DMS153 treated with DMSO at 0.1 percent for 48 hours (cell line): ENCODE measurements around the gene STK35.

Experiments
- DNase-seq: peaks from one replicate; lab custom pipeline; 2025; ENCODE audit not compliant: unreplicated experiment; lab: John Stamatoyannopoulos, UW

STK35 gene

DNA sequence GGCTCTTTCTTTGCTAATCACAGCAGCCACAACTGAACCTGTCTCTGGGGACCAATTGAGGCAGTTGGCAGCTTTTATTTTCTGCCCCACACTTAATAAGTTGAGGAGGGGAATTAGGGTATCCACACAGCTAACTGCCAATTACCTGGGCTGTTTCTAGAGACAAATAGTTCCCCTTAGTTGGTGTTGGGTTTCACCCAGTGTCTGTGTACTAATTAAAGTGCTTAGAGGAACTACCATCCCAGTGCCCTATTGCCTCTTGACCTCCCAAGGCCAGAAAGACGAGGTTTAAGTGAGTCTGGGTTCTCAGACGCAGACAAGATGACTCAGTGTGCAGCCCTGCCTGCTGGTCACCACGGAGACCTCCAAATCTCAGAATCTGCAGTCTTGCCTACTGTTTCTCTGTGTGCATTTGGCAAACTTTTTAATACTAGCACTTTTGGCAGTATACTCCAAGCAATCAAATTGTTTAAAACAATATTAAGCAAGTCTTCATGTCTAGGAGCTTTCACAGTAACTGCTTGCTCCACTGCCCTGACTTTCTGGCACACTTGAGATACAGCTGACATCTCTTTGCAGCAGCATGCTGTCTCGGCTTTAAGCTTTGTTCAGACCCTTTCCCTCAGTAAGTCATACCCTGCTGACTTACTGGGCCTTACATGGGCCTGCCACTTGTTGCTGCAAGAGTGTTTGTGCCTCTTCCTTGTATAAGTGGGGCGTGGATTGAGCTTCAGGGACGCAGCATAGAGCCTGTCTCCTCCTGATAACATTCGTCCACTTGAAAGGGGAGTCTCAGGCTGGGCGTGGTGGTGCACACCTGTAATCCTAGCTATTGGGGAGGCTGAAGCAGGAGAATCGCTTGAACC lies 31.9 kb downstream of the STK35 start:
- DNase-seq, result no peak

DNA sequence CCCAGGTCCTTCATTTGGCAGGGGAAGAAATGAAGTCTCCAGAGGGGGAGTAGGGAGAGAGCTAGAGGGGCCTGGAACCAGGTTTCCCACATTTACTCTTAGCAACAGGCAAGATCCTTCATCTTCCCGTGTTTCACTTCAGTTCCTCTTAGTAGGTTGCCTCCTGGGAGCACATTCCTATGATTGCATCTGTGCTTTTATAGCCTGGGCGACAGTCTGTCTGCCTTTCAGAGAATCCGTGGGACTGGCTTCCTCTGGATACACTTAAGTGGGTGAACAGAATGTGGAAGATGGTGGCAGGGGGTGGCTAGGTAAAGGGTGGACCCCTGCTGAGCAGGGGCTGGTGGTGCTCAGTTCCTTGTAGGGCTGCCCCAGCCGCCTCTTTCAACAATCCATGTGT lies 33.4 kb downstream of the STK35 start:
- no peak for DNase-seq

DNA sequence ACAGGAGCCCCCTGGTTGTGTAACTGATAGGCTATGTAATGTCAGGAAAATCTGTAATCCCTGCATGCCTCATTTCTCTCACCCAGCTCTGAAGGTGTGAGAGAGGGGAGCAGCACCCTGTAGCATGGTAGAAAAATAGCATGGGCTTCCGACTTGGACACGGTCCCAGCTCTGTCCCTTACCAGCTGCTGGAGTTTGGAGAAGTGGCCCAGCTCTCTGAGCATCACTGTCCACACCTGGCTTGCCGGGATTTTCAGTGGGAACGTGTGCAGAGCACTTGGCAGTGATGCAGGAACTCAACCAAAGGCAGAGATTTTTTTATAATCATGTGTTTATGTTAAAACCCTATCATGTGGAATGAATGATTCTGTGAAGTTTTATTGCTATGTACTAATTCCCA lies 34.6 kb downstream of the STK35 start:
- DNase-seq, result no peak

GRCh38 chr20:2137552-2138201 lies 36.0 kb downstream of the STK35 start:
- DNase-seq, result no peak

DNA sequence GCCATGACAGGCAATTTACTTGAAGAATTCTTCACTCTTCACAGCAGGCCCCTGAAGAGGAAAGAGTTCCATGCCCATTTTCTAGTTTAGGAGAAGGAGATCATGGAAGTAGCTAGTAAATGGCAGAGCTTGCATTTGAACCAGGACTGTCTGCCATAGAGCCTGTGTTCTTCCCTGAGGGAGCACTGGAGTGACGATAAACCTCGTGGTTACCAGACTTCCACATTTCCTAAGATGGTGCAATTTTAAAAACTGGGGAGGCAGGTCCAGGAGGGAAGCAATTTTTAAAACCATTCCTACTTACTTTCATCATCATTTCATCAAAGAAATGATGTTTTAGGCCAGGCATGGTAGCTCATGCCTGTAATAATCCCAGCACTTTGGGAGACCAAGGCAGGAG lies 36.8 kb downstream of the STK35 start:
- DNase-seq, result no peak

- no peak for DNase-seq
Measured at GRCh38 chr20:2139250-2139649, 37.6 kb downstream of the STK35 start.

- DNase-seq, result no peak
Measured at GRCh38 chr20:2139736-2140135, 38.1 kb downstream of the STK35 start.

DNA sequence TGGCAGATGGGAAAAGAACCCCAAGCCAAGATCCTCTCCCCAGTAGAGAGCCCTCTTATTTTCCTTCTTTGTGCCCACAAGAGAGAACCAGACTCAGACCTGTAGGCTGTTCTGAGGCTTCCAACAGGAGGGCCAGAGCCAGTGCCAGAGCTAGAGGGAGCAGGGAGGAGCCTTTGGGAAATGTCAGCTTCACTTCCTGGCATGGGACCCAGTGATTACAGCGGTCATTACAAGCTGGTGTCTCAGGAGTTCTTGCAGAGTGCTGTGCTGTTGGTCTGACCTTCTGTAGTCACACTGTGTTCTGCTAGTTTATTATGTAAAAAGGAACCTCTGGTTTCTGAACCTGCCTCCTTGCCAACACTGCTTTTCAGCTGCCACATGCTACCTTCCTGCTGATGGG lies 38.9 kb downstream of the STK35 start:
- DNase-seq, result no peak

GRCh38 chr20:2141600-2142575 lies 40.3 kb downstream of the STK35 start:
- no peak for DNase-seq

GRCh38 chr20:2142649-2143048 lies 41.0 kb downstream of the STK35 start:
- DNase-seq, result no peak

DNA sequence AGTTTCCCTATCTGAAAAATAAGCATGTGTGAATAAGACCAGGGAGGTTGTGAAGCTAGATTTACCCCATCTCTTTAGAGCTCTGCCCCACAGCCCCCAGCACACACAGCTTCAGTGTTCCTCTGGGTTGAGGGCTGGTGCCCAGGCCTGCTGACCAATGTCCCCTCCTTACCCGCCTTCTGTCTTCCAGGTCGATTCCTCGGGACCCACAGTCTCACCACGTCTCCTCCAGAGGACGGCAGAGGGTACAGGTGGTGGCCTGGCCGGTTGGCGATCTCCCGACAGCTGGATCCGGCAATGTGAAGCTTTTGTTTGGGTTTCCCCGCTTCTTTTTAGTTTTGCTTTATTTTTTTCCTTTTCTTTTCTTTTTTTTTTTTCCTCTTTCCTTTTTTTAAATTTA lies 42.0 kb downstream of the STK35 start:
- DNase-seq, result no peak

DNA sequence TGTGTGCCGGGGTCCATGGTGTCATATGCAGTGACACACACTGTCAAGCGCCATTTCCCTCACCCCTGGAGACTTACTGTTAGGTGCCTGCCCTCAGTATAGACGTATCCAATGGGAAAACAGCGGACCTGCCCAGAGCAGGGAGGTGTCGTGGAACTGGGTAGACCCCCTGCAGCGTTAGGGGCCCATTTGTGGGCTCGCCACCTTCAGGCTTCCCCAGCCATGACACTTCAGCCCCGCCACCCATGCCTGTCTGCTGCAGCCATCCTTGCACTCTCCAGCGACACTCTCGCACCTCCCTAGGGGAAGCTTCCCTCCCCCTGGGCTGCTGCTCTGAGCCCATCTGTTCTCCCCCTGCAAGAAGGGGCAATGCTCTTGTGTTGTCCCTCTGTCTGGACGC lies 43.2 kb downstream of the STK35 start:
- no peak for DNase-seq

DNA sequence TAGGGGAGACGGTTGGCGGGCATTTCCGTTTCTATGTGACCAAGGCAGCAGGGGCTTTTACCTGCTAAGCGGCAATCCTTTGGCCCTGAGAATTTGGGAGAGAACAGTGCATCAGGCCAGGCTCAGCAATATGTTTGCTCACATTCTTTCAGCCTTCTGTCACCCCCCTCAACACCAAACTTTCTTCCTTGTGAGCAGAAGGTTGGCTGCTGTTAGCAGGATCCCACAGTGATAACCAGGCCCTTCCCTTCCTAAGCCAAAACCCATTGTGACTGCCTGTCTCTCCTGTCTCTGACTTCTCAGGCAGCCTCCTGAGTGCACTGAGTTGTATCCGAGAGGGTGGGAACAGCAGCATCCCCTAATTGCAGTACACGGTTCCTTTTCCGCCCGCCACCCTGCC lies 43.7 kb downstream of the STK35 start:
- DNase-seq, result no peak

DNA sequence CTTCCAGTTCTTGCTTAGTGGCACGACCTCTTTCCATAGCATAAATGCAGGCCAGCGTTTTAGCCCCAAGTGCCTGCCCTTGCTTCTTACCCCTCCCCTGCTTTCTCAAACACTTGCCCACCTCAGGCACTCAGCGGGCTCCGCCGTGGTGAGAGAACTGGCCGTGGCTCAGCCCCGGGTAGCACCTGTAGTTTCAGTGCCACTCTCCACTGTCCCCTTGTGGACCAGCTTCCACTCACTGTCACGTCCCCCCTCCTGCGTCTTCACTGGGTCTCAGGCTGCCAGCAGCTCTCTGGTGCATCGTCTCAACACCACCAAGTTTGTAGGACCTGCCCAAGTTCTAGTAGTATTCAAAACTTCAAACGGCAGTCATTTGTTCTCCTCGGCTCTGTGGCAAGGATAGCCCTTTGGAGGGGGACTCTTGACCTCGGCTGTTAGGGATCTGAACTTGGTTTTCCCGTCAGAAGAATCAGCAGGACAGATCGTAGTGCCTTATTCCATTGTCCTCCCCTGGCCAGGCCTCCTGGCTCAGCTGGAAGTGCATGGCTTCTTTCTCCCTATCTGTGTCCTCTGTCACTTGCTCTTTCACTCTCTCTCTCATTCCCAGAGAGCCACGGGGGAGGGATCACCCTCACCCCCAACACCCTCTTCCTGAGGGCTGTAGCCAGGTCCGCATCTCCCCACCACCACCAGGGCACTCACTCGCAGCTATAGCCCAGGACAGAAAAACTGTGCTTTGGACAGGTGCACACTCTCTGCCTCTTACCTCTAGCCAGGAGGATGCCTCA lies 44.6 kb downstream of the STK35 start:
- DNase-seq, result no peak

DNA sequence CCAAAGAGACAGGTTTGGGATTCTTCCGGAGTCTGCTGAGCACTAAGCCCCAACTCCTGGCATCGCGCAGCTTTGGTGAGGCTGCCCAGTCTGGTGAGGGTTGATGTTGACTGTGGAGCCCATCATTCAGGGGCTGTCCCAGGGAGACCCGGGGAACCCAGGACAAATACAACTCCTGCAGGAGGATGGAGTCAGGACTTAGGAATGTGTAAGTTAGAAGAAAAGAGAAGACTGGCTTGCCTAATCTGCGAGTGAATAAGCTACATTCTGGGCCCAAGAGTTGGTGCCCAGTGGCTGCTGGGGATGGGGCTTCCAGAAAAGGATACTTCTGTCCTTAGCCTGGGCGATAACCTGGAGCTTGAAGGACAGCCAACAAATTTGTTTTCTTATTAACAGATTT lies 47.9 kb downstream of the STK35 start:
- DNase-seq, result no peak

DNA sequence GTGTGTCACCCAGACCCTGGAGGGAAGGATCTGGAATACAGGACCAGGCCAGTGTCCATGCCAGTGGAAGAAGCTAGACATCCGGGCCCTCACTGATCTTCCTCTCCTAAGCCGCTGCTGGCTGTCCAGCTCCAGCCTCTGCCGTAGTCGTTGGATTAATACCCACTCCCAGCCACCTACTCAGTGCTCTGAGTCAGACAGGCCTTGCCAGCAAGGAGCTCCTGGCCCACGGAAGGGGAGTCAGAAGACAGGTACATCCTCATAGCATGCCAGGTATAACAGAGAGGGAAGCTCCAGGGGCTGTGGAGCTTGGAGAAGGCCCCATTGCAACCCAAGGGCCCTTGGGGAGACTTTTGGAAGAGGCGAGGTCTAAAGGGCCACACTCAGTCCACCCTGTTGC lies 49.0 kb downstream of the STK35 start:
- DNase-seq, result no peak

GRCh38 chr20:2151858-2152281 lies 50.2 kb downstream of the STK35 start:
- no peak for DNase-seq

DNA sequence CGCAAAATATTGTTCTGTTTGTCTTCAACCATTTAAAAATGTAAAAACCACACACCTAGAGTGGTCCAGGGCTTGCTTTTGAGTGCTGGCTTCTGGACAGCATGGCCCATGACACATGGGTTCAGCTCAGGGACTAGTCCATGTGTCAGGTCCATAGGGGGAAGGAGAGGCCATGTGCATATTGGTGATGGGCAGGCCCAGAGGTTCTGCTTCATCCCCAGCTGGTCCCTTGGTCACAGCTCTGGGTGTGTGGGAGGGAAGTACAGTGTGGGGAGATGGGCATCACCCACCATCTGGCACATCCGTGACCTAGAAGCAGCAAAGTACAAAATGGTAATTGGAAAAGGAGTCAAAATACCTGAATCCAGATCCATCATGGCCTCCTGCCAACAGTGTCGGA lies 50.7 kb downstream of the STK35 start:
- DNase-seq, result no peak

DNA sequence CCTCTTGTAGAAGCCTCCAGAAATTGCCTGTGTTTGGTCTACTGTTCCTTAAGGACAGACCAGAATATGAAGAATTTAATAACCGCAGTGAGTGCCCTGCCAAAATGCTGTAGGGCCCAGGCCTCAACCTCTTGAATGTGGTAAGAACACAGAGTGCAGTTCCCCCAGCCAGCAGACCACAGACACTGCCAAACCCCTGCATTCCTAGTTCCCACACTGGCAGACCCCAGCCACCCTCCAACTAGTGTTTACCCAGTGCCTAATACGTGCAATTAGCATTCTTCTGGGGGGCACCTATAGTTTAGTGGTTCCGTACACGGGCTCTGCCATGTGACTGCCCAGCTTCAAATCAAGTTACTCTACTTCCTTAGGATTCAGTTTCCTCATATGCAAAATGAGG lies 51.7 kb downstream of the STK35 start:
- DNase-seq, result no peak

- no peak for DNase-seq
Measured at GRCh38 chr20:2156224-2156623, 54.6 kb downstream of the STK35 start.
